ENCODE measurements around the gene VAPA. TPM values are rescaled to one million over a fixed set of nuclear protein-coding genes. Genes with fewer than 3 reads are reported as not detected.
"Not testable (repeated sequence)": the region's sequence is repeated elsewhere in the genome, so short reads cannot be mapped to it uniquely, and the experiment has no call there.

The VAPA gene
- total RNA-seq, 1 donor from 2014 or later, result 124 TPM

DNA sequence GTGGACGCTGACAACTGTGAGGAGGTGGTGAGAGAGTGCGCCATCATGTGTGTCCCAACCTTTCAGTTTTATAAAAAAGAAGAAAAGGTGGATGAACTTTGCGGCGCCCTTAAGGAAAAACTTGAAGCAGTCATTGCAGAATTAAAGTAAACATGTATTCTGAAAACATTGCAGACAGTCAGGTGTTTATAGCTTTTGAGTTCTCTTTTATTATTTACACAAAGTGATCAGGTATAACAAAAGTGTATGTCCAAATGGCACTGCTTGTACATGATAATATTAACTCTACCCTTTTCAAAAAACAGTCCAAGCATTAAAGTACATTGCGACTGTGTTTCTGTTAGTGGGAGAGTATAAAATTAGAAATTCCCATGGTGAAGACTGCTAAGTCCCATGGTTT, 25.8 kb upstream of the VAPA start:
- intact Hi-C loops (cut with micrococcal nuclease), result no loop called here
- H3K27me3 Mint-ChIP-seq, result no peaks in the 10 kb centered on the region
- ATAC-seq (ENCODE audit: low read depth), result no peak
- H3K4me3 Mint-ChIP-seq, result no peak overlapping the region
- CTCF ChIA-PET, result no interaction called here
- POLR2A ChIA-PET, result no interaction called here
- TF ChIP-seq, protein P1, sequence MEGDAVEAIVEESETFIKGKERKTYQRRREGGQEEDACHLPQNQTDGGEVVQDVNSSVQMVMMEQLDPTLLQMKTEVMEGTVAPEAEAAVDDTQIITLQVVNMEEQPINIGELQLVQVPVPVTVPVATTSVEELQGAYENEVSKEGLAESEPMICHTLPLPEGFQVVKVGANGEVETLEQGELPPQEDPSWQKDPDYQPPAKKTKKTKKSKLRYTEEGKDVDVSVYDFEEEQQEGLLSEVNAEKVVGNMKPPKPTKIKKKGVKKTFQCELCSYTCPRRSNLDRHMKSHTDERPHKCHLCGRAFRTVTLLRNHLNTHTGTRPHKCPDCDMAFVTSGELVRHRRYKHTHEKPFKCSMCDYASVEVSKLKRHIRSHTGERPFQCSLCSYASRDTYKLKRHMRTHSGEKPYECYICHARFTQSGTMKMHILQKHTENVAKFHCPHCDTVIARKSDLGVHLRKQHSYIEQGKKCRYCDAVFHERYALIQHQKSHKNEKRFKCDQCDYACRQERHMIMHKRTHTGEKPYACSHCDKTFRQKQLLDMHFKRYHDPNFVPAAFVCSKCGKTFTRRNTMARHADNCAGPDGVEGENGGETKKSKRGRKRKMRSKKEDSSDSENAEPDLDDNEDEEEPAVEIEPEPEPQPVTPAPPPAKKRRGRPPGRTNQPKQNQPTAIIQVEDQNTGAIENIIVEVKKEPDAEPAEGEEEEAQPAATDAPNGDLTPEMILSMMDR (IDR thresholded peaks at IDR 0.05), result no peak
- no peak overlapping the region for H3K27ac Mint-ChIP-seq
- no peaks in the 10 kb centered on the region for H3K36me3 Mint-ChIP-seq (ENCODE audit: low read depth)
- no peaks in the 10 kb centered on the region for H3K9me3 Mint-ChIP-seq
- no peaks in the 10 kb centered on the region for H3K4me1 Mint-ChIP-seq
- no peak for DNase-seq

DNA sequence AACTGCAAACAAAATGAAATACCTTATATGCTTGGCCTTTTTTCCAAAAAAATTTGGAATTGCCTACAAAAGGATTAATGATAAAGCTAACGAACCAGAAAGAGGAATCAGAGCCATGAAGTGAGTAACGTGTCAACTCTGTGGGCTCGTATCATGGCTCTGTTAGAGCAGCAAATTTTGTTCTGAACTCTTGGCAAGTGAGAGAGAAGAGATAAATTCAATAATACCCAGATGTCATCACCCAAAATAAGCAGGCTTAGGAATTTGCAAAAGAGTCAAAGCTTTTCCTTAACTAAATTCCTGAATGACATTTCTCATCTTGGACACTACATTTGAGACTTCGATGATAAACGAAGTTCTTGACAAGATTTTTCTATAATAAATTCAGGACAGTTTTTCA, 23.6 kb upstream of the VAPA start:
- H3K4me3 Mint-ChIP-seq, result no peak overlapping the region
- DNase-seq, result no peak
- CTCF ChIA-PET, result no interaction called here
- H3K27me3 Mint-ChIP-seq, result no peaks in the 10 kb centered on the region
- POLR2A ChIA-PET, result interaction anchor here (0.6 kb wide), 1 partner anchor 614 kb away, joined by 6 read pairs; no protein-coding TSS in a partner anchor
- no peaks in the 10 kb centered on the region for H3K36me3 Mint-ChIP-seq (ENCODE audit: low read depth)
- no peak for ATAC-seq (ENCODE audit: low read depth)
- intact Hi-C loops (cut with micrococcal nuclease), result no loop called here
- H3K27ac Mint-ChIP-seq, result no peak overlapping the region
- TF ChIP-seq, protein P1 (IDR thresholded peaks at IDR 0.05), result no peak
- H3K4me1 Mint-ChIP-seq, result no peaks in the 10 kb centered on the region
- H3K9me3 Mint-ChIP-seq, result no peaks in the 10 kb centered on the region

DNA sequence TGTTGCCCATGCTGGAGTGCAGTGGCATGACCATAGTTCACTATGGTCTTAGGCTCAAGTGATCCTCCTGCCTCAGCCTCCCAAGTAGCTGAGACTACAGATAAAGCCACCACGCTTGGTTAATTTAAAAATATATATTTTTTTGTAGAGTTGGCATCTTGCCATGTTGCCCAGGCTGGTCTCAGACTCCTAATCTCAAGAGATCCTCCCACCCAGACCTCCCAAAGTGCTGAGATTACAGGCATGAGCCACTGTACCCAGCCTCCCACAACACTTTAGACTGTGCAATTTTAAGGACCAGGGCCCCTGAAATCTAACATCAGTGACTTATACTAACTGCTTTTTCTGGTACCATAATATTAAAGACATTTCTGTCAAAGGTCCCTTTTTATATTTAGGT, 22.9 kb upstream of the VAPA start:
- DNase-seq (no peak), ATAC-seq (ENCODE audit: low read depth) (no peak)
- Mint-ChIP-seq H3K9me3 (no peaks in the 10 kb centered on the region), H3K4me3 (no peak overlapping the region), H3K4me1 (no peaks in the 10 kb centered on the region), H3K27me3 (no peaks in the 10 kb centered on the region), H3K27ac (no peak overlapping the region), H3K36me3 (ENCODE audit: low read depth) (no peaks in the 10 kb centered on the region)
- intact Hi-C loops (cut with micrococcal nuclease), result no loop called here
- TF ChIP-seq, protein P1 (IDR thresholded peaks at IDR 0.05), result no peak
- CTCF ChIA-PET, result no interaction called here
- POLR2A ChIA-PET, result no interaction called here

DNA sequence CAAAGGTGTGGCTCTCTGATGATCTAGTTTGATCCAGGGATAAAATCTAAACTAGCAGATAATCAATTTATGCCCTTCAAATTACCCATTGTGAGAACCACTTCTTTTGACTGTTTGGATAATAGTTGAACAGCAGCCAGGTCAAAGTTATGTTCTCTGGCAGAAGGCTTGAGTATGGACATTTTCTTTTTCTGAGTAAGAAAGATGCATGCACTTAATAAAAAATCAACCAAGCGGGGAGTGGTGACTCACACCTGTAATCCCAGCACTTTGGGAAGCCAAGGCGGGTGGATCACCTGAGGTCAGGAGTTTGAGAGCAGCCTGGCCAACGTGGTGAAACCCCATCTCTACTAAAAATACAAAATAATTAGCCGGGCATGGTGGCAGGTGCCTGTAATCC, 22.3 kb upstream of the VAPA start:
- H3K9me3 Mint-ChIP-seq; H3K4me1 Mint-ChIP-seq; POLR2A ChIA-PET; H3K36me3 Mint-ChIP-seq (ENCODE audit: low read depth); CTCF ChIA-PET; H3K27ac Mint-ChIP-seq; ATAC-seq (ENCODE audit: low read depth); intact Hi-C loops (cut with micrococcal nuclease); DNase-seq; H3K4me3 Mint-ChIP-seq; H3K27me3 Mint-ChIP-seq: not testable (repeated sequence)

DNA sequence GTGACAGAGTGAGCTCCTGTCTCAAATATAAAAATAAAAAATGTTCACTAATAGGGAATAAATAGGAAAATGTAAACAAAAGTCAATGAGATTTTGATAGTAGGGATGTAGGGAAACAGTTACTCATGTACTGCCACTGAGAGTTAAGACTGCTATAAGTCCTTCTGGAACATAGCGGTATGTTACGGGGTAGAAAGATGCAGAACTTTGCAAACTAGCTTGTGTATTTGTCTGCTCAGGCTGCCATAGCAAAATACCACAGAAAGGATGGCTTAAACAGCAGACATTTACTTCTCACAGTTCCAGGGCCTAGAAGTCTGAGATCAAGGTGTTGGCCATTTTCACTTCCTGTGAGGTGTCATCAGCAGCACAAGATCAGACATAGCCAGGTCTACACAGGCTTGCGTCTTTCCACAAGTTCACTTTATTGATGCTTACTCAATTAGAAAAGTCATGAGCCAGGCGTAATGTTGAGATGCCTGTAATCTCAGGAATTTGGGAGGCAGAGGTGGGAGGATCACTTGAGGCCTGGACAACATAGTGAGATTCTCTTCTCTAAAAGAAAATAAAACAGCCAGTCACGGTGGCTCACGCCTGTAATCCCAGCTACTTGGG, 19.3 kb upstream of the VAPA start:
- no peak overlapping the region for H3K27ac Mint-ChIP-seq
- TF ChIP-seq, protein P1 (IDR thresholded peaks at IDR 0.05), result no peak
- CTCF ChIA-PET, result no interaction called here
- POLR2A ChIA-PET, result no interaction called here
- H3K36me3 Mint-ChIP-seq (ENCODE audit: low read depth), result no peaks in the 10 kb centered on the region
- H3K4me3 Mint-ChIP-seq, result no peak overlapping the region
- ATAC-seq (ENCODE audit: low read depth), result no peak
- intact Hi-C loops (cut with micrococcal nuclease), result no loop called here
- H3K9me3 Mint-ChIP-seq, result no peaks in the 10 kb centered on the region
- no peaks in the 10 kb centered on the region for H3K27me3 Mint-ChIP-seq
- no peak for DNase-seq
- no peaks in the 10 kb centered on the region for H3K4me1 Mint-ChIP-seq

DNA sequence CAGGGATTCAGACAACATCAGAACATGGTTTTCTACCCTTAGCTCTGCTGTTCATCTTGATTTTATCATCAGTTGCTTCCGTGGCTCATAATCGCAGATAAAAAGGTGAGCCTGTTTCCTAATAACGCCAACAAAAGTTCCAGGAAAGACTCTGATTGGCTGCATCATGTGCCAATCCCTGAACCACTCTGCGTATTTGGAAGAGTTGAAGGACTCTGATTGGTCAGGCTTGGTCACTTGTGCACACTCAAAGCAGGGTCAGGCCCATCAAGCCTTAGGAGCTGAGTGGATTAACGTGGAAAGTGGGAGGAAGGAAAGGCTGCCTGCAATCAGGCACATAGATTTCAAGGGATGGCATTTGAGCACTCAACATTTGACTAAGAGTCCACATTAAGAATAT, 16.7 kb upstream of the VAPA start:
- intact Hi-C loops (cut with micrococcal nuclease), result no loop called here
- POLR2A ChIA-PET, result no interaction called here
- DNase-seq (no peak), ATAC-seq (ENCODE audit: low read depth) (no peak)
- Mint-ChIP-seq H3K27me3 (no peaks in the 10 kb centered on the region), H3K36me3 (ENCODE audit: low read depth) (no peaks in the 10 kb centered on the region), H3K9me3 (no peaks in the 10 kb centered on the region), H3K27ac (no peak overlapping the region), H3K4me1 (no peaks in the 10 kb centered on the region), H3K4me3 (no peak overlapping the region)
- TF ChIP-seq, protein P1 (IDR thresholded peaks at IDR 0.05), result no peak
- CTCF ChIA-PET, result no interaction called here

DNA sequence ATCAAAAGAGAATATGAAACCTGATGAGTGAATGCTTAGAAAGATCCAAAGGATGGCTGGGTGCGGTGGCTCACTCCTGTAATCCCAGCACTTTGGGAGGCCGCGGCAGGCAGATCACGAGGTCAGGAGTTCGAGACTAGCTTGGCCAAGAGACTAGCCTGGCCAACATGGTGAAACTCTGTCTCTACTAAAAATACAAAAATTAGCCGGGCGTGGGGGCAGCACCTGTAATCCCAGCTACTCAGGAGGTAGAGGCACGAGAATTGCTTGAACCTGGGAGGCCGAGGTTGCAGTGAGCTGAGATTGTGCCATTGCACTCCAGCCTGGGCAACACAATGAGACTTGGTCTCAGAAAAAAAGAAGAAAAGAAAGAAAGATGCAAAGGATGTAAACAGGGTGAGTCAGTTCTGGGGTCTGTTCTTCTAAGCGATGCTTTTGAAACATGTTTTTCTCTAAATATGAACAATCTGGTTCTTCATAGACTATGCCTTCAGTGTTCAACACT, 16.0 kb upstream of the VAPA start:
- H3K4me1 Mint-ChIP-seq; POLR2A ChIA-PET; H3K4me3 Mint-ChIP-seq; DNase-seq; H3K36me3 Mint-ChIP-seq (ENCODE audit: low read depth); ATAC-seq (ENCODE audit: low read depth); H3K27ac Mint-ChIP-seq; intact Hi-C loops (cut with micrococcal nuclease); H3K27me3 Mint-ChIP-seq; H3K9me3 Mint-ChIP-seq; CTCF ChIA-PET: not testable (repeated sequence)
